HepG2 (cell line): ENCODE data around the gene EIF4ENIF1. TPM values are rescaled to one million over a fixed set of nuclear protein-coding genes. Genes with fewer than 3 reads are reported as not detected.

ENCODE experiments used
- AKAP8 ChIP-seq: sonication (generic); formaldehyde crosslinking; IDR thresholded peaks from 2 replicates; pipeline ENCODE4 v1.5.1; 2020; ENCODE audit warnings: mild to moderate bottlenecking, missing genetic modification reagents
- ATF2 ChIP-seq: sonication (generic); formaldehyde crosslinking; IDR thresholded peaks from 2 replicates; pipeline ENCODE4 v1.4.0; 2020; ENCODE audit warnings: missing genetic modification reagents
- BHLHE40 ChIP-seq: IDR thresholded peaks from 2 replicates; pipeline ENCODE4 v1.6.1; 2011; ENCODE audit warnings: low read length, improper control_type of control experiment
- CHCHD3 ChIP-seq: sonication (generic); formaldehyde crosslinking; IDR thresholded peaks from 2 replicates; pipeline ENCODE4 v1.8.0; 2022; ENCODE audit warnings: mild to moderate bottlenecking, missing genetic modification reagents, moderate library complexity
- FOXC1 ChIP-seq: sonication (generic); formaldehyde crosslinking; IDR thresholded peaks from 2 replicates; pipeline ENCODE4 v1.8.0; 2022; ENCODE audit warnings: mild to moderate bottlenecking, missing genetic modification reagents, borderline replicate concordance
- FUBP1 ChIP-seq: sonication (generic); formaldehyde crosslinking; IDR thresholded peaks from 2 replicates; pipeline ENCODE4 v1.5.1; 2020; ENCODE audit warnings: missing genetic modification reagents, mild to moderate bottlenecking, borderline replicate concordance
- GATA4 ChIP-seq: sonication (generic); IDR thresholded peaks from 2 replicates; pipeline ENCODE4 v1.6.1; 2016; ENCODE audit warnings: antibody characterized with exemption, low read depth, borderline replicate concordance
- HOXA3 ChIP-seq: sonication (generic); formaldehyde crosslinking; IDR thresholded peaks from 2 replicates; pipeline ENCODE4 v1.5.0; 2020; ENCODE audit warnings: missing genetic modification reagents
- LBX2 ChIP-seq: sonication (generic); formaldehyde crosslinking; IDR thresholded peaks from 2 replicates; pipeline ENCODE4 v1.5.0; 2020; ENCODE audit warnings: missing genetic modification reagents, mild to moderate bottlenecking, borderline replicate concordance
- MTA1 ChIP-seq: sonication (generic); formaldehyde crosslinking; IDR thresholded peaks from 2 replicates; pipeline ENCODE4 v1.4.0; 2020; ENCODE audit warnings: missing genetic modification reagents, mild to moderate bottlenecking, borderline replicate concordance
- NCOR1 ChIP-seq: fragments of 200-600 bp; sonication (generic); IDR thresholded peaks from 2 replicates; pipeline ENCODE4 v1.7.0; 2017; ENCODE audit warnings: antibody characterized with exemption, low read length, borderline replicate concordance
- NFYB ChIP-seq: sonication (generic); formaldehyde crosslinking; IDR thresholded peaks from 2 replicates; pipeline ENCODE4 v1.4.0; 2020; ENCODE audit warnings: missing genetic modification reagents
- NR2F2 ChIP-seq: IDR thresholded peaks from 2 replicates; pipeline ENCODE4 v1.6.1; 2012; ENCODE audit warnings: low read depth, inconsistent platforms, borderline replicate concordance
- RFXAP ChIP-seq: sonication (generic); formaldehyde crosslinking; IDR thresholded peaks from 2 replicates; pipeline ENCODE4 v1.4.0; 2020; ENCODE audit warnings: missing genetic modification reagents, borderline replicate concordance
- SAFB2 ChIP-seq: sonication (generic); formaldehyde crosslinking; IDR thresholded peaks from 2 replicates; pipeline ENCODE4 v1.5.1; 2020; ENCODE audit warnings: missing genetic modification reagents, low read depth, mild to moderate bottlenecking, borderline replicate concordance
- SP1 ChIP-seq, 2 experiments: fragments of 450-650 bp in 1 of 2; sonication (generic) in 1 of 2; formaldehyde crosslinking in 1 of 2; IDR thresholded peaks; 2 replicates each; pipeline versions ENCODE4 v1.4.0 to v1.6.1; 2016 to 2020; ENCODE audit warnings: missing genetic modification reagents in 1 of 2
- ZBTB42 ChIP-seq: sonication (generic); formaldehyde crosslinking; IDR thresholded peaks from 2 replicates; pipeline ENCODE4 v1.5.0; 2020; ENCODE audit warnings: mild to moderate bottlenecking, missing genetic modification reagents
- ZBTB49 ChIP-seq: sonication (generic); formaldehyde crosslinking; IDR thresholded peaks from 2 replicates; pipeline ENCODE4 v1.4.0; 2020; ENCODE audit warnings: missing genetic modification reagents, borderline replicate concordance
- ZNF598 ChIP-seq: sonication (generic); formaldehyde crosslinking; IDR thresholded peaks from 2 replicates; pipeline ENCODE4 v1.5.1; 2020; ENCODE audit warnings: mild to moderate bottlenecking, missing genetic modification reagents, borderline replicate concordance
- ZNF704 ChIP-seq: sonication (generic); formaldehyde crosslinking; IDR thresholded peaks from 2 replicates; pipeline ENCODE4 v1.8.1; 2023; ENCODE audit warnings: mild to moderate bottlenecking, inconsistent platforms, moderate library complexity, missing genetic modification reagents, borderline replicate concordance
- ZNF749 ChIP-seq: sonication (generic); formaldehyde crosslinking; IDR thresholded peaks from 2 replicates; pipeline ENCODE4 v1.8.0; 2022; ENCODE audit warnings: mild to moderate bottlenecking, missing genetic modification reagents, moderate library complexity, borderline replicate concordance
- polyA plus RNA-seq, 8 experiments: library from polyadenylated mRNA; depleted of rRNA in 3 of 8; stranded (reverse) in 7 of 8; unstranded in 1 of 8; fragments of >200 nt; fragmentation: Illumina TruSeq in 4 of 8; extraction: Trizol in 4 of 8; gene quantifications; 2 replicates each; pipeline versions ENCODE4 v1.2.1 to v1.2.3, GENCODE V29; 2011 to 2016; ENCODE audit warnings: low read depth in 4 of 8, missing spikeins in 1 of 8, mixed read lengths in 1 of 8; ENCODE audit not compliant: insufficient read depth in 1 of 8
- total RNA-seq, 5 experiments: library from RNA; depleted of rRNA; stranded (reverse); fragments of >200 nt; fragmentation: Illumina TruSeq; extraction: Trizol; gene quantifications; 2 replicates each; pipeline ENCODE4 v1.2.3, GENCODE V29; 2016; ENCODE audit warnings: low read depth in 1 of 5

EIF4ENIF1 gene
- total and polyA plus RNA-seq, 2 of the 13 experiments (the other 11 are each of a cell fraction or from before 2014, with no cell fraction given), result 11.9 to 12.3 TPM

GRCh38 chr22:31489632-31490495 lies at the start of gene EIF4ENIF1 (continued):
- TF ChIP-seq SP1 (IDR thresholded peaks at IDR 0.05) (no peak), SP1 (CRISPR knock-in tag; IDR thresholded peaks at IDR 0.05) (no peak; the same call in 1 of the 2 replicates), RFXAP (no peak), SAFB2 (CRISPR knock-in tag) (no peak), FOXC1 (CRISPR knock-in tag) (no peak), ZNF598 (CRISPR knock-in tag) (no peak), FUBP1 (CRISPR knock-in tag) (no peak), ZBTB42 (CRISPR knock-in tag) (no peak), ZNF749 (peak; percentile 65; the same call in 1 of the 2 replicates), ZNF704 (CRISPR knock-in tag) (0 out of 2 replicates have a peak, but pooled peaks have one; percentile 24), HOXA3 (CRISPR knock-in tag) (peak; percentile 49), CHCHD3 (CRISPR knock-in tag) (peak; percentile 86; the same call in 1 of the 2 replicates), ZBTB49 (CRISPR knock-in tag) (no peak), ATF2 (CRISPR knock-in tag) (no peak; the same call in 1 of the 2 replicates), GATA4 (peak; percentile 66; the same call in 1 of the 2 replicates), NCOR1 (no peak), BHLHE40 (peak; percentile 5; the same call in 1 of the 2 replicates), AKAP8 (no peak), NR2F2 (no peak; the same call in 1 of the 2 replicates), LBX2 (CRISPR knock-in tag) (no peak), NFYB (no peak), MTA1 (CRISPR knock-in tag) (peak; percentile 94)
